HG02852 (cell line): ENCODE measurements around the gene TBL1XR1.
"Not testable (repeated sequence)": the region's sequence is repeated elsewhere in the genome, so short reads cannot be mapped to it uniquely, and the experiment has no call there.

Source experiments
- ATAC-seq: cut with Tn5 transposase; IDR thresholded peaks from one replicate; pipeline ENCODE4 v1.9.1; 2021; ENCODE audit warnings: mild to moderate bottlenecking, moderate library complexity; ENCODE audit not compliant: unreplicated experiment

TBL1XR1 gene

DNA sequence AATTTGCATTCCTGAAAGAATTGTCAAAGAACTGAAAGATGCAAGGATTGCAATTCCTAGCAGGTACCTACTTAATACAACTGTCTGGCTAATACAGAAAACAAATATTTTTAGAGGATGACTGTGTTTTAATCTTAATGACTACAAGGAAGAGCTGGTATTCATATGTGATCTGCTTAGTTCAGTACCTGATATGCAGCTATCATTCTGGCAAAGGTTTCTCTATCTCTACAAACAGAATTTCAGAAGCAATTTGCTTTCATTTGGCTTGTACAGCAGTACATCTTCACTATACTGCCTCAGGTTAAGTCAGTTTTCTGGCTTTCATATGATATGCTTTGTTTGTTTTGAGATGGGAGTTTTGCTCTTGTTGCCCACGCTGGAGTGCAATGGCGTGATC is 51.3 kb downstream of the TBL1XR1 start:
- no peak for ATAC-seq

DNA sequence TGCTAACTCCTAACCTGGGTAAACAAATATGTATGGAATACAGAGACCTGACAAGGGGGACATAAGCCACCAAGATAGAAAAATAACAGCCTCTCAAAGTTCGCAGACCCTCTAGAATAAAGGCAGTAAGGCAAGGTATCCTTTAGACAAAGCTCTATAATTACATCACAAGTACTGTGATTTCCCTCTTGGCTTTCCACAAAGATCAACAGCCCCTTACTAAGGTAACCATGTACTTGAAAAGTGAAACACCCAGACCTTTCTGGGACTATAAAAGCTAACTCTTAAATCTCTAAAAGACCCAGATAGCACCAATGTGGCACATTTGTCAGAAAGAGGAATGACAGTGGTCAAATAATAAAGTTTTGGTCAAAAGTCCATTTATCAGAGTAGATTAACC is 51.9 kb downstream of the TBL1XR1 start:
- peak; percentile 29 for ATAC-seq

DNA sequence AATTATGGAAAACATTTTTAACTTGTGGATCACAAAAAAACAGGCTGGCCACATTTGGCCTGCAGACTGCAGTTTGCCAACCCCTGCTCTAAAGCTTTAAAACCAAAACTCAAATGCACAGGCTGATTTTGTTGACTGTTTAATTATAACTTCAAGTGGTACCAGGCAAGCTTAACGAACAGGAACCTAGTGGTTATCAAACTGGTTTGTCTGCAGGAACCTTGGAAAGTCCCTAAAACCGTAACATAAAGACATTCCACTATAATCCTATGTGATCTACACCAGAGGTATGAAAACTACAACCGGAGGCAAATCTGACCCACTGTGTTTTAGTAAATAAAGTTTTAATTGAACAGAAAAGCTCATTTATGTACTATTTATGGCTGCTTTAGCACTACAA is 52.4 kb downstream of the TBL1XR1 start:
- ATAC-seq = peak; percentile 63

- ATAC-seq = no peak
Measured at GRCh38 chr3:177141899-177142646, 55.2 kb downstream of the TBL1XR1 start.

DNA sequence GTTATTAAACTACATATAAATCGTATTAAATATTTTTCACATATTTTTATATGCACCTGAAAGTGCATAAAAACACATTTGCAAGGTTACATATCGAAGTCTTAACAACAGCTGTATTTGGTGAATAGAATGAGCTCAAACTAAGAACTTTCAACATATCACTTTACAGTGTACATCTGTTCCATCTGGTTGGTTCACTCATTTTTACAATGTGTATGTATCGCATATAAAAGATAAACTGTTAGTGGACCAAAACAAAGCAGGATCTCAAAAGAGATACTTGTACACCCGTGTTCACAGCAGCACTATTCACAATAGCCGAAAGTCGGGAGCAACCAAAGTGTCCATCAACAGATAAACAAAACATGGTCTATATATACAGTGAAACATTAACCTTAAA is 55.8 kb downstream of the TBL1XR1 start:
- no peak for ATAC-seq

DNA sequence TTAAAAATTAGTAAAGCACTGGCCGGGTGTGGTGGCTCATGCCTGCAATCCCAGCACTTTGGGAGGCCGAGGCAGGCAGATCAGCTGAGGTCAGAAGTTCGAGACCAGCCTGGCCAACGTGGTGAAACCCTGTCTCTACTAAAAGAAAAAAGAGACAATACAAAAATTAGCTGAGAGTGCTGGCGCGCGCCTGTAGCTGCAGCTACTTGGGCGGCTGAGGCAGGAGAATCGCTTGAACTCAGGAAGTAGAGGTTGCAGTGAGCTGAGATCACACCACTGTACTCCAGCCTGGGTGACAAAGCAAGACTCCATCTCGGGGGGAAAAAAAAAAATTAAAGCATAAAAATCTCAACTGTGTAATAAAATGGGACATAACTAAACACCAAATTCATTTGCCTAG is 58.1 kb downstream of the TBL1XR1 start:
- ATAC-seq = not testable (repeated sequence)

DNA sequence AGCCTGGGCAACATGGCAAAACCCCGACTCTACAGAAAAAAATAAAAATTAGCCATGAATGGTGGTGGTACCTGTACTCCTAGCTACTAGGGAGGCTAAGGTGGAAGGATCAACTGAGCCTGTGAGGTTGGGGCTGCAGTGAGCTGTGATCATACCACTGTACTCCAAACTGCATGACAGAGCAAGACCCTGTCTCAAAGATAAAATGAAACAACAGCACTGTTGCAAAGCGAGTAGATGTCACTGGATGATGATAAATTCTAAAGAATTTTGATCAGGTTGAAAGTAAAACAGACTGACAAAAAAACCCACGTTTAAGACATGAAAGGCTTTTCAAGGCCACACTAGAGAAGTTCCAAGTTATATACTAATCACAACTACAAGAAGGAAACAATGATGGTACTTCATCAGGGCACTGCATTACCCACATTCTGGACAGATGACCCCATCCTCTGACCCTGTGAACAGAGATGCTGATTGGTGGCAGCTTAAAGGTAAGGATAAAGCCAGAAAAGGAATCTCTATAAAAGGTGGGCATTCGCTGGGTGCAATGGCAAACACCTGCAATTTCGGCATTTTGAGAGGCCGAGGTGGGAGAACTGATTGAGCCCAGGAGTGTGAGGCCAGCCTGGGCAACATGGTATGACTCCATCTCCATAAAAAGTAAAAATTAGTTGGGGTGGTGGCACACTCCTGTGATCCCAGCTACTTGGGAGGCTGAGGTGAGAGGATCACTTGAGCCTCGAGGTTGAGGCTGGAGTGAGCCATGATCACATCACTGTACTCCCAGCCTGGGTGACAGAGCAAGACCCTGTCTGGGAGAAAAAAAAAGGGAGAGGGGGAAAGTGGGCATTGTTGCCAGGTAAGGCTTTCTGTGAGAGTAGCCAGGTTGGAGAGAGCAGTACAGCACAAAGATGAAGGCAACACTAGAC is 59.2 kb downstream of the TBL1XR1 start:
- ATAC-seq = no peak

DNA sequence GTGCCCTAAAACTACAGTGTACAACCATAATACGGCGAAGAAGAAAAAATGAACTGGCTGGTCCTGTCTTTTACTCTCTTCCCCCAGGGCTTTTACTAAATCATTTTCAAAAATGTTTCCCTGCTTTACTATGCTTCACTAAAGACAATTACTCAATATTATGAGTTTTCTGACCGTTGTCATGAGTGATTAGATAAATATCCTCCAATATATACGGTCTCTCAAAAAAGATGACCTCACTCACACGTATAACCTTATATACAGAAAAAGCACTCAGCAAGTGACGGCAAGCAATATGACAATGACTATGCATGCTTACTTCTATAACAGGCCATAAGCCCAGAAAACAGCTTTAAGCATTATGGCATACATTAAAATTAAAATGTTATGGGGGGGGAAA is 60.5 kb downstream of the TBL1XR1 start:
- no peak for ATAC-seq

DNA sequence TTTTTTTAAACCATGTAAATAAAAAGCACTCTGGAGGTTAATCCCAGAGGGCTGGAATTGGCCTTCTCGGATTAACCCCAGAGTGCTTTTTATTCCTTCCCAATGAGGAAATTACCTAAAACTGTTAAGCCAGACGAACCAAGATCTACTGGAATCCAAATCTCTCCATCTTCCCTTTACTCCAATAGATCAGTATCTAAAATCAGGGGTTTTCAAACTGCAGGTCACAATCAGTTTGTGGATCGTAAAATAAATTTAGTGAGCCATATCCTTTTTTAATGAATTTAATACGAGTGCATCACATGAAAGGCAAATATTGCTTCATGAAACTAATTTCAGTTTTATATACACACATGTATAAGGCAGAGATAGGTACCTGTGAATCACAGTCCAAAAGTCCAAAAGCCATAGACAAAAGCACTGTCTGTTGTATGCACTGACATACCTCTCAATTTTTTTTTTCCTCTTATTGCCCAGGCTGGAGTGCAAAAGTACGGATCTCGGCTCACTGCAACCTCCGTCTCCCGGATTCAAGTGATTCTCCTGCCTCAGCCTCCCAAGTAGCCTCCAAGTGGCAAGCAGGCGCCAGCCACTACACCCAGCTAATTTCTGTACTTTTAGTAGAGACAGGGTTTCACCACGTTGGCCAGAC is 61.3 kb downstream of the TBL1XR1 start:
- no peak for ATAC-seq

DNA sequence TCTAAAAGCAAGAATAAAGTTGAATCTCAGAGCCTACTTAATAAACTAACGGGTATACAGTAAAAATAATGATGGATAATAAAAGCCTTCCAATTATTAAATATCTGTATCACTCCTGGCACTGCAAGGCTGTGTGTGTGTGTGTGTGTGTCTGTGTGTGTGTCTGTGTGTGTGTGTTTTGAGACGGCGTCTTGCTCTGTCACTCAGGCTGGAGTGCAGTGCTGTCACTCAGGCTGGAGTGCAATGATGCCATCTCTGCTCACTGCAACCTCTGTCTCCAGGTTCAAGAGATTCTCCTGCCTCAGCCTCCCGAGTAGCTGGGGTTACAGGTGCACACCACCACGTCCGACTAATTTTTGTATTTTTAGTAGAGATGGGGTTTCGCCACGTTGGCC is 62.5 kb downstream of the TBL1XR1 start:
- ATAC-seq = no peak

DNA sequence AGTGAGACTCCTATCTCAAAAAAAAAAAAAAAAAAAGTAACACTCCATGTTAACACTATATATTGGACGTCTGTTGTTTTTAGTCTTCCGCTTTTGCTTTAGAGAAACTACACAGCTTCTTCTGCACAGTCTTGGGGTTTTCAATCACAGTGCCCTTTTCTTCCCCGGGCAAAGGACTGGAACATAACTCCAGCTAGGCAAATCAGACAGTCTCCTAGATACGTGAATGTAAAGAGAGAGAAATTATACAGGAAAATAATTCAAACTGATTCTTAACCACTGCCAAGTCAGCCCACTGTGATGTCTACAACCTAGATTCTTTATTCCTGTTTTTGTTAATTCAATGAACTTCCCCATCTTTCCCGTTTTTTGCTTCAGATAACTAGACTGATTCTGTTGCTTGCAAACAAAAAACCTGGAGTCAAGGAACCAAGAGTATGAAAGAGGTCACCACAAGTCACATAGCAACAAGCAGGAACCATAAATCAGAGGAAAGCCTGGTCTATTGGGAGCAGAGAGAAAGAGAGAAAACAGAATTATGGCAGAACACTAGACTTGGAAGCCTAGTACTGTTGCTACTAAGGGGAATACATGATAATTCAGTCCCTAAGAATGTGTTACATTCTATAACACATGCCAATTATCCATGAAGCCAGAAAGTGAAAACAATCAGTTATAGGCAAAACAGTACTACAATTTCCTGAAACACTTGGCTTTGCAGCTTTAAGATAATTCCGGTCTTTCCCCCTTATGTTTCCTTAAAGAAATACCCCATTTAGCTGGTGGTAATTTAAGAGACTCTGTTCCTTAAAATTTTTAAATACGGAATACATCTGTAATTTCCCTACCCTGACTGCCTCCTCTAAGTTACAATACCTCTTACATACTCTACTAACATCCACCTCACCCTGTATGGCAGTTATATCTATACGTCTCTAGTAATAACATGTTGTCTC is 63.1 kb downstream of the TBL1XR1 start:
- ATAC-seq = no peak

- no peak for ATAC-seq
Measured at GRCh38 chr3:177131927-177132636, 65.2 kb downstream of the TBL1XR1 start.

- ATAC-seq = no peak
Measured at GRCh38 chr3:177127008-177127407, 70.3 kb downstream of the TBL1XR1 start.

DNA sequence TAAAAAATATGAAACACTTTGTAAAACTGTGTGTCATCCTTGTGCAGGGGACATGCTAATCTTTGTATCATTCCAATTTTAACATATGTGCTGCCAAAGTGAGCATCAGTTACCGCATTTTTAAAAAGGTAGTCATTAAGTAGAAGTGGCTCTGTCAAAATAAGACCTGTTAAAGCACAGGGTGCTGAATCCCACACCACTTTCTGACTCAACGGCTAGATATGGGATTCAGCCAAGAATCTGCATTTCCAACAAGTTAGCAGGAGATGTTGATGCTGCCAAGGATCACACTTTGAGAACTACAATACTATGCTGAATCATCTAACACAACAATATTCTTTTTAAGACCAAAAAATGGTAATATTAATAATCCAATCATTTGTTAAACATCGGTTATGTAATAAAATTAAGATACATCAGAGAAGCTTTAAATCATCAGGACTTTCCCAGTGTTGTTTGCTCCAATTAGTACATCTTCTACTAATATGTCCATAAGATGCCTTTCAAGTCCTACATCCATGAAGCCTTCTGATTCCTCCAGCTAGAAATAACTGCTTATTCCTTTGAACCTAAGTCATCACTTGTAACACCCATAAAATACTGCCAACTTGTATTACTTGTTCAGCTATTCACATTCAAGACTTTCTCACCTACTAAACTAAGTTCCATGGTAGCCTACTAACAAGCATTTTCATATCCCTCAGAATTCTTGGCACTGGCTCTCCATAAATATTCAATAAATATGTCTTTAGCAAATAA is 71.1 kb downstream of the TBL1XR1 start:
- no peak for ATAC-seq

DNA sequence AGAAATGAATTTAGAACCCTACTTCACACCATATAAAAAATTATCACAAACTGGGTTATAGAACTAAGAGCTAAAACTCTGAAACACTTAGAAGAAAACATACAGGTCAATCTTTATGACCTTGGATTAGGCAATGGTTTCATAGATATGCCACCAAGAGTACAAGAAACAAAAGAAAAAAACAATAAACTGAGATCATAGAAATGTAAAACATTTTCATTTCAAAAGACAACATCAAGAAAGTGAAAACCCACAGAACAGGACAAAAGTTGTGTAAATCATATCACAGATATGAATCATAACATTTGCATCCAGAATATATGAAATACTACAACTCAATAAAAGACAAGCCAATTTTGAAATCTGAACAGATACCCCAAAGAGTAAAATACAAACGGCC is 72.4 kb downstream of the TBL1XR1 start:
- no peak for ATAC-seq

DNA sequence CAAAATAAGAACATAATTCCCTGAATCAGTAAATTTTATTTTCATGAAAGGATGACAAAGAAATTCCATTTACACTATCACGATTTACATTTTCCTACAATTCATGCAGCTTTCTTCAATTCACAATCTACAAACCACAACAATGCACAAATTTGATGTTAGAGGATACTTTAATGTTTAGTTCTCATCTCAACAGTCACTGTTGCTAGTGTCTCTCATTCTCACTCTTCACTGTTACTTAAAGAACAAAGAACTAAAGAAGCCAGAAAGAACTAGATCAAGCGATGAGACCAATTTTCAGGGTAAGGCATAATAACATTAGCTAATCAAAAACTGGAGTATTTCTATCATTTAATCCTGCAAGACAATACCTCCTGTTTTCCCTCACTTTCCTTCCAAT is 73.5 kb downstream of the TBL1XR1 start:
- ATAC-seq = no peak

DNA sequence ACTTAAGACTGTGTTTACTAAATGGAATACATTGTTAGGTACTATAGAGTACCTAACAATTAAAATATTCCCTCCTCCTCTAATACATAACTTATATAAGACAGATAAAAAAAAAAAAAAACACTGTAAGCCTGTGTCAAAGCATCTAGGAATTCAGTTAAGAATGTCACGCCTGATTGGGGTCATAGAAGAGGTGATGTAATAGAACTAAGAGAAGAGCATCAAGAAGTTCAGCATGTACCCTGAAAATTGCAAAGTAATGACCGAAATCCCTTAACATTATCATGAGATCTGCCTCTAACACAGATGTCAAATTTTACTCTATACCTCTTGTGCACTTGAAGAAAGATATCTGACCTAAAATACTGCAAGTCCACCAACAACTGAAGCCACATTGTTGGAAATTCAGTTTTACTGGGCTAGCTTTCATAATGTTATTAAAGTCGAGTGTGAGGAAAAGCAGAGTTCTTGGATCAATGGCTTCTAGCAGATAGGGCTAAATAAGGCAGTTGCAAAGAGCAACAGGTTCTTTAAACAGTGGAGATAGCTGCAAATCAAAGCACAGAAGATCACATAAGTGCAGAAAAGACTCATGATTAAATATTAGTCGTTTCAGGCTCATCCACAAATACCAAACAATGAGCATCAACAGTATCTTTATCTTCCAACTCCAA is 75.0 kb downstream of the TBL1XR1 start:
- no peak for ATAC-seq

- ATAC-seq = no peak
Measured at GRCh38 chr3:177119829-177120228, 77.5 kb downstream of the TBL1XR1 start.

DNA sequence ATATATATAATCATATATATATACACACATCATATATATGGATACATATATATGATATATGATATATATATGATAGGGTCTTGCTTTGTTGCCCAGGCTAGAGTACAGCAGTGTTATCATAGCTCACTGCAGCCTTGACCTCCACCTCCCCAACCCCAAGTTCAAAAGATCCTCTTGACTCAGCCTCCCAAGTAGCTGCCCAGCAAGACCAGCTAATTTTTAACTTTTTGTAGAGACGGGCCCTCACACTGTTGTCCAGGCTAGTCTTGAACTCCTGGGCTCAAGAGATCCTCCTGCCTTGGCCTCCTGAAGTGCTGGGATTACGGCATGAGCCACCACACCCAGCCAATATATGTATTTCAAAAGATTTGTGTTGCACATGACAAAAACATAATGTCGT is 83.0 kb downstream of the TBL1XR1 start:
- no peak for ATAC-seq
